HuH-7.5 (cell line): Measurements from ENCODE around the gene C16orf87.
"Not testable (repeated sequence)": the region's sequence is repeated elsewhere in the genome, so short reads cannot be mapped to it uniquely, and the experiment has no call there.

Source experiments
- DNase-seq: peaks from one replicate; pipeline ENCODE4 v3.0.0; 2011; ENCODE audit warnings: low spot score

The C16orf87 gene, protein sequence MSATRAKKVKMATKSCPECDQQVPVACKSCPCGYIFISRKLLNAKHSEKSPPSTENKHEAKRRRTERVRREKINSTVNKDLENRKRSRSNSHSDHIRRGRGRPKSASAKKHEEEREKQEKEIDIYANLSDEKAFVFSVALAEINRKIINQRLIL

GRCh38 chr16:46830902-46831647 lies at the start of gene C16orf87:
Gene C16orf87 (minus strand): TSS chr16:46831180. CDS start chr16:46831149, 31 bp downstream.
- DNase-seq, result peak; percentile 87

DNA sequence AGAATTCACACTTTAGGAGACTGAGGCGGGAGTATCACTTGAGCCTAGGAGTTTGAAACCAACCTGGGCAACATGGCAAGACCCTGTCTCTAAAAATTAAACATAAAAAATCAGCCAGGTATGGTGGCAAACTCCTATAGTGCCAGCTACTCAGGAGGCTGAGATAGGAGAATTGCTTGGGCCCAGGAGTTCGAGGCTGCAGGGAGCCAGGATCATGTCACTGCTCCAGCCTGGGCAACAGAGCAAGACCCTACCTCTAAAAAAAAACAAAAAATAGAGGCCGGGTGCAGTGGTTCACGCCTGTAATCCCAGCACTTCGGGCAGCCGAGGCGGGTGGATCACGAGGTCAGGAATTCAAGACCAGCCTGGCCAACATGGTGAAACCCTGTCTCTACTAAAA lies 44.3 kb upstream of the C16orf87 start:
- DNase-seq, result no peak

- DNase-seq, result no peak
These were observed 42.2 kb upstream of the C16orf87 start for GRCh38 chr16:46873201-46873600.

DNA sequence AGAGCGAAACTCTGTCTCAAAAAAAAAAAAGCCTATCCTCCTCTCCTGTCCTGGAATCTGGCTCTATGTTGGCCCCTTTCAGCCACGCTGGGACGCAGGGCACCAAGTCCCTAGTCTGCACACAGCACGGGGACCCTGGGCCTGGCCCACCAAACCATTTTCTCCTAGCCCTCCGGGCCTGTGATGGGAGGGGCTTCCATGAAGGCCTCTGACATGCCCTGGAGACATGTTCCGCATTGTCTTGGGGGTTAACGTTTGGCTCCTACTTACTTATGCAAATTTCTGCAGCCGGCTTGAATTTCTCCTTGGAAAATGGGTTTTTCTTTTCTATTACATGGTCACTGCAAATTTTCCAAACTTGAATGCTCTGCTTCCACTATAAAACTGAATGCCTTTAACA lies 40.6 kb upstream of the C16orf87 start:
- no peak for DNase-seq

GRCh38 chr16:46868891-46869290 lies 37.9 kb upstream of the C16orf87 start:
- not testable (repeated sequence) for DNase-seq

DNA sequence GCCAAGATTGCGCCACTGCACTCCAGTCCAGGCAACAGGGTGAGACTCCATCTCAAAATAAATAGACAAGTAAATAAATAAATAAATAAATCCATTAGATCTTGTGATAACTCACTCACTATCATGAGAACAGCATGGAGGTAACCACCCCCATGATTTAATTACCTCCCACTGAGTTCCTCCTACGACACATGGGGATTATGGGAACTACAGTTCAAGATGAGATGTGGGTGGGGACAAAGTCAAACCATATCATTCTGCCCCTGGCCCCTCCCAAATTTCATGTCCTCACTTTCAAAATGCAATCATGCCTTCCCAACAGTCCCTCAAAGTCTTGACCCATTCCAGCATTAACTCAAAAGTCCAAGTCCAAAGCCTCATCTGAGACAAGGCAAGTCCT lies 36.5 kb upstream of the C16orf87 start:
- DNase-seq, result not testable (repeated sequence)

DNA sequence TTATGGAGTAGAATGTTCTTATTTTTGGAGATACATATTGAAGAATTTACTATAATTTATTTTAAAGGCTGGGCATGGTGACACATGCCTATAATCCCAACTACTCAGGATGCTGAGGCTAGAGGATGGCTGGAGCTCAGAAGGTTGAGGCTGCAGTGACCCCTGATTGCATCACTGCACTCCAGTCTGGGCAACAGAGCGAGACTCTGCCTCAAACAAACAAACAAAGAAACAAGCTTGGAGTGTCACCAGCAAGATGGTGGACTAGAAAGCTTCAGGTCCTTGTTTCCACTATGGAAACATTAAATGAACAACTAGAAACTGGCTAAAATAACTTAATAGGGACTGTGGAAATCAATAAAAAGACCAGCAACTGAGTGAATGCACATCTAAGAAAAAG lies 35.3 kb upstream of the C16orf87 start:
- DNase-seq, result no peak

DNA sequence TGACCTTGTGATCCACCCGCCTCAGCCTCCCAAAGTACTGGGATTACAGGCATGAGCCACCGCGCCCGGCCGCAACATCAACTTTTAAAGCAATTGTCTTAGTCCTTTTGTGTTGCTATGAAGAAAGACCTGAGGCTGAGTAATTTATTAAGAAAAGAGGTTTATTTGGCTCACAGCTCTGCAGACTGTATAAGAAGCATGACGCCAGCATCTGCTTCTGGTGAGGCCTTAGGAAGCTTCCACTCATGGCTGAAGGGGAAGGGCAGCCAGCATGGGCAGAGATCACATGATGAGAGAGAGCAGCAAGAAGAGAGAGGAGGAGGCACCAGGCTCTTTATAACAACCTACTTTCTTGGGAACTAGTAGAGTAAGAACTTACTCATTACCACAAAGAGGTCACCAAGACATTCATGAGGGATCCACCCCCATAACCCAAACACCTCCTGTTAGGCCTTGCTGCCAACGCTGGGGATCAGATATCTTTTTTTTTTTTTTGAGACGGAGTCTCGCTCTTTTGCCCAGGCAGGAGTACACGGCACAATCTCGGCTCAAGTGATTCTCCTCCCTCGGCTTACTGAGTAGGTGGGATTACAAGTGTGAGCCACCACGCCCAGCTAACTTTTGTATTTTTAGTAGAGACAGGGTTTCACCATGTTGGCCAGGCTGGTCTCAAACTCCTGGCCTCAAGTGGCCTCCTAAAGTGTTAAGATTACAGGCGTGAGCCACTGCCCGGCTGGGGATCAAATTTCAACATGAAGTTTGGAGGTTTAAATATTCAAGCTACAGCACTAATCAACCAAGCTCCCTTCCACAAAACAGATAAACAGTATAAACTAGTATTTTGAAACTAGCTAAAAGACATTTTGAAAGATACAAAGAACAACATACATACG lies 31.8 kb upstream of the C16orf87 start:
- DNase-seq, result no peak

DNA sequence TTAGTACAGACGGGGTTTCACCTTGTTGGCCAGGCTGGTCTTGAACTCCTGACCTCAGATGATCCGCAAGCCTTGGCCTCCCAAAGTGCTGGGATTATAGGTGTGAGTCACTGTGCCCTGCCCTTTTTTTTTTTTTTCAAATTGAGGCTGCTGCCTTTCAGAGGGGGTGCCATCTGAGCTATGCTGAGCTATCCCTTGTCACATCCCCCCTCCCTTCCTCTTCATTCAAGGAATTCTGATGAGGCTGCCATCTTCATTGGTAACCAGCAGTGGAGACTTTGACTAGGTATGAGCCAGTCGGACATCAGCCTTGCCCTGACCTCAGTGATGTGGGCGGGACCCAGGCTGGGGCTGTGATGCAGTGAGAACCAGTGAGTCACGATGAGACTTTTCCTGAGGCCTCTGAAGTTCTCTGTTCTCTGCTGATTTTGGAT lies 28.8 kb upstream of the C16orf87 start:
- DNase-seq, result no peak

DNA sequence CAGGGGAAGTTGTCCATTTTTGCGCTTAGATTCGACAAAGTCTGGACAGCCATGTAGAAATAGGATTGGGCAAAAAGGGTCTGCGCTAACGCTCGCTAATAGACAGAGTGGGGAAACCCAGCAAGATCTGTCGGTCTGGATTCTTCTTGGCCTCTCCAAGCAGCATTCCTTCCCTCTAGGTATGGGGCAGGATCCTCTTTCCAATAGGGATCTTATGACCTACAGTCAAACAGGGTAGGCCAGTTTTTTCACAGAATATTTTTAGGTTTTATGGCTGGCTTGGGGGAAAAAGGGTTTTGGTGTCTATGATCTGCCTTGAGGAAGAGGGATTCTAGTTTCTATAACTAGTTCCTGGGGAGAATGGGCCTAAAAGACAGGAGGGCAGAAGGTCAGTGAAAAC lies 27.2 kb upstream of the C16orf87 start:
- no peak for DNase-seq

DNA sequence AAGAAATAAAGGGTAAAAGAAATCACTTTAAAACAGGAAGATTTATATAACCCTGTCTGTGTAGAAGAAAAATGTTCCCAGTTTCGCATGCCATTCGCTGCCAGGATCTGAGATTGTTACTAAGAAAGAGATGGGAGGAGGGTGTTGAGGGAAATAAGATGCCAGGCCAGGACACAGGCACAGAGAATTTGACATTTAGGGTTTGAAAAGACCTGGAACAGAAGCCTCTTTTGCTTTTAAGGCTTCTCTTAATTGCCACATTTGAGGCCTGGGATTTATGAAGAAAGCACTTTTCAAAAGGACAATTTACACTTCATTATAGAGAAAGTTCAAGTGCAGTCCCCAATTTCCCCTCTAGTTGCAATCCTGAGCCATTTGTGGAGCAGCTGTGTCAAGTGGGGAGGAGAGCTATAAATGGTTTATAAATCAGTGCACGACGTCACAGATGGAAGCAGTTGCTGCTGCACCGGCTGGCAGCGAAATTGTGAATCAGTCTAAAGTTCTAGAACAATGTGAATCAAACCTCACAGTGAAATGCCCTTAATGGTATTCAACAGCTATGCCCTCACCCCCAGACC lies 26.5 kb upstream of the C16orf87 start:
- DNase-seq, result no peak

DNA sequence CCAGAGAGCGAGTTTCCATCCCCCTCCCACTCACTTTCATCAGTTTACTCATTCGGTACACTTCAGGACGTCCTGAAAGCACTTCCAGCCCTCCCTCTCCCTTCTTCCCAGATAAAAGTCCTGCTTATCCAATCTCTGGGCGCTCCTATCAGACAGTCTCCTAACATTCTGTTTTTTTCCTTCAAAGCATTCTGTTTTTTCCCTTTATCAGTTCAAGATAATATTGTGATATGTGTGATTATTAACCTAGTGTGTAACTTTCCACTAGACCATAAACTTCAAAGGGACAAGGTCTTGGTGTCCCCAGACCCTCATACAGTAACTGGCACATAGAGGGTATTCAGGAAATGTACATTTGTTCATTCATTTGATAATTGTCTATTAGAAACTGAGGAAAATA lies 24.4 kb upstream of the C16orf87 start:
- no peak for DNase-seq

DNA sequence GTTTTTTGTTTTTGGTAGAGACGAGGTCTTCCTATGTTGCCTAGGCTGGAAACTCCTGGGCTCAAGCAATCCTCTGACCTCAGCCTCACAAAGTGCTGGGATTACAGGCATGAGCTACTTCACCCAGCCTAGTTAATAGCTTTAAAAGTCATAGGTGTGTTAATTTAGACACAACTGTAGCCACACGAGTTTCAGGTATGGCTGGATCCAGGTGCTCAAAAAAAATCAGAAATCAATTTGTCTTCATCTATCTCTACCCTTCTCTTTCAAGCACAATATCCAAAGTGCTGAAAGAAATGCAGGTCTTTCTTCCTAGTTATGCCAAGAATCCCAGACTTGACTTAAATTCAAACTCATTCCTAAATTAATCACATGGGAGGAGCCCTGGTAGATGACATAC lies 23.9 kb upstream of the C16orf87 start:
- no peak for DNase-seq

GRCh38 chr16:46853713-46854443 lies 22.9 kb upstream of the C16orf87 start:
- peak; percentile 76 for DNase-seq

DNA sequence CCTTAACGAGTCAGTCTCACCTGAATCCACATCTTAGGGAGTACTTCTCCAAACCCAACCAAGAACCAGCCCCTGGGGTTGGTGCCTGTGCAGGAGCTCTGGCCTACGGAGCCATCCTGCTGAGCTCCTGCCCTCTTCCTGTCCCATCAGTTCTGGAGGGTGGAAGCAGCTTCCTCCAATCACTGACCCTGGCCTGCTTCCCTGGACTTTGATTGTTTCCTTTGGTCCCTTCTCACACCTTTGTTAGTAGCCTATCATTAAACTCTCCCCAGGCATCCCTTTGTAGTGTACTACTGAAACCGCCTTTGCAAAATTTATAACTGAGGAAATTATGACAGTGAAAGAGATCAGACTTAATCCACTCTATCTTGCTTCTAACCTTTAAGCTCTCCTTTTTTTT lies 21.1 kb upstream of the C16orf87 start:
- DNase-seq, result no peak

- no peak for DNase-seq
These were observed 19.9 kb upstream of the C16orf87 start for GRCh38 chr16:46850619-46851555.

- no peak for DNase-seq
These were observed 18.1 kb upstream of the C16orf87 start for GRCh38 chr16:46848768-46849764.

DNA sequence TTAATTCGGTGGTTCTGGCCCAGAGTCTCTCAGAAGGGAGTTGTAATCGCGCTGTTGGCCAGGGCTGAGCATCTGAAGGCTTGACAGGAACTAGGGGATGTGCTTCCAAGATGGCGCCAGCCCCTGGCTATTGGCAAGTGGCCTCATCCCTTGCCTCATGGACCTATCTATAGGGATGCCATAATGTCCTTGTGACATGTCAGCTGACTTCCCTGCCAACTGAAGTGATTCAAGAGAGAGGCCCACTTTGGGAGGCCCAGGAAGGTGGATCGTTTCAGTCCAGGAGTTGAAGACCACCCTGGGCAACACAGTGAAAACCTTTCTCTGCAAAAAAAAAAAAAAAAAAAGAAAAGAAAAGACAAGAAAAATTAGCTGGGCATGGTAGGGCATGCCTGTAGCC lies 15.0 kb upstream of the C16orf87 start:
- DNase-seq, result no peak

DNA sequence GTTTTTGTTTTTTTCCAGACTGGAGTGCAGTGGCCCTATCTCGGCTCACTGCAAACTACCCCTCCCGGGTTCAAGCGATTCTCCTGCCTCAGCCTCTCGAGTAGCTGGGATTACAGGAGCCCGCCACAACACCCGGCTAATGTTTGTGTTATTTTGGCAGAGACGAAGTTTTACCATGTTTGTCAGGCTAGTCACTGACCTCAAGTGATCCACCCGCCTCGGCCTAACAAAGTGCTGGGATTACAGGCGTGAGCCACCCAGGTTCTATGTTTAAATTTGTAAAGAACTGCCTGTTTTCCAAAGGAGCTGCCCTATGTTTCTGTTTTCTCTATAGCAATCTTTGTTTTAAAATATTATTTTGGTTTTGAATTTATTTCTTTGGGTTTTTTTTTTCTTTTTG lies 13.8 kb upstream of the C16orf87 start:
- DNase-seq, result no peak
